NCI-H82 treated with DMSO at 0.1 percent for 48 hours (cell line): Measurements from ENCODE around the gene KIAA1671.

Experiments
- DNase-seq: peaks from one replicate; lab custom pipeline; 2025; ENCODE audit not compliant: unreplicated experiment; lab: John Stamatoyannopoulos, UW

The KIAA1671 gene

GRCh38 chr22:25084405-25085107, 132.0 kb downstream of the KIAA1671 start:
- no peak for DNase-seq

GRCh38 chr22:25085156-25085555, 132.6 kb downstream of the KIAA1671 start:
- DNase-seq = no peak

DNA sequence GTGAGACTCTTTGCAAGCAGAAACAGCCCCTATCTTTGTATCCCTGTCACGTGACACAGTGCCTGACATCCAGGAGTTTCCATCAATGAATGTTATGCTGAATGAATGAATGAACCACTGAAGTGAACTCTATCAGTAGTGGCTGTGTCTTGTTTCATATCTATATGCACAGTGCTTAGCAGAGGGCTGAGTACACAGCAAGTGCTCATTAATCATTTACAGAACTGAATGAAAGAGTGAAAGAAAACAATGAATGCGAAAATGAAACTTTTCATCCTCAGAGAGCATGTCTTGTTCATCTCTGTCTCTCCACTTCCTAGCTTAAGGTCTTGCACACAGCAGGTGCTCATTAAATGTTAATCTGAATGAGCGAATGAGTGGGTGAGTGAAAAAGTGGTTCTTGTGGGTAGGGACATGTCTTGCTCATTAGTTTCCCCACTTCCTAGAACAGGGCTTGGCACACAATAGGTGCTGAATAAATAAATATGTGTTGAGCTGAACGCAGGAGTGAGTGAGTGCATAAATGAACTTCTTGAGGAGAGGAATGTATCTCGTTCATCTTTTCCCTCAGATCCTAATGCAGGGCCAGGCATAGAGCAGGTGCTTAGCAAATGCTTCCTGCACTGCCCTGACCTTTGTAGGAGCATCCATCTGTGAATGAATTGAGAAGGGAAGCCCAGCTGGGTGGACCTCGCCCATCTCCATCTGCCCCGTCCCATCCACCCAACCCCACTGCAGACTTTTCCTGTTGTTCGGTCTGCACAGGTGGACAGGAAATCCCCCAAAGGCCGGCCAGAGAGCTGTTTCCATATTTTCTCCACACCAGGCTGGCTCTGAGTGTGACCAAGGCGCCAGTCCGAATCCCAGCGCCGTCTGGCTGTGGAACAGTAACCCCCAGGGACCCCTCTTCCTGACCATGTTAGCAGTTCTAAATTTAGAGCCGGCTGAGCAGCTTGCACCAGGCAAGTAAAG, 133.7 kb downstream of the KIAA1671 start:
- DNase-seq = no peak

GRCh38 chr22:25086902-25087282, 134.4 kb downstream of the KIAA1671 start:
- no peak for DNase-seq

- no peak for DNase-seq
Observed at GRCh38 chr22:25090225-25090890, 137.8 kb downstream of the KIAA1671 start.

DNA sequence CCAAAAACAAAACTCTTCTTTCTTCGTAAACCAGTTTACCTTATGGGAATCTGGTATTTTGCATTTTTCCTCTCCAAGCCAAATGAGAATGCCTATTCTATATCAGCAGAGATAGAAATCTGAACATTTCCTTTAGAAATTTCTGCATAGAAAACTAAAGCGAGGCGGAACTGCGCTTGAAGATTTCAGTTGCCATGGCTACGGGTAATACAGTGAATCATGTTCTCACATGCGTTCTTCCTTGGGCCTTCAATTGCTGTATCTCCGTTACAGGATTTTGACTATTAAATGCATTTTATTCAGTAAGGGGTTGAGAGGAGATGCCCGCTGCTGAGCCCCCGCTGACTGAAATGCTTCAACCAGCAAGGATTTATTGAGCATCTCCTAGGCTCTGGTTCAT, 138.9 kb downstream of the KIAA1671 start:
- DNase-seq = no peak

DNA sequence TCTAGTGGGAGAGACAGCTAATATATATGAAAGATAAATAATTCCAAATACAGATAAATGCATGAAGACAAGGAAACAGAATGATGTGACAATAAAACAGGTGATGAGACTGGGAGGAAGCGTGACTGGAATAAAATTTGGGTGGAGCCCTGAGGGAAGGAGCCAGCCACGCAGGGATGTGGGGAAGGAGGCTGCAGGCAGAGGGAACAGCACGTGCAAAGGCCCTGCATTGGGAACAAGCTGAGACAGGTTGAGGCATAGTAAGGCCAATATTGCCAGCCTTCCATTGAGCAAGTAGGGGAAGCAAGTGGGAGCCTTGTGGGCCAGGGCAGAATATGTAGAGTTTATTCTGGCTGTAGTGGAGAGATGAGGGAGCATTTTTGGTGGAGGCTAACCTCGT, 139.6 kb downstream of the KIAA1671 start:
- DNase-seq = no peak

DNA sequence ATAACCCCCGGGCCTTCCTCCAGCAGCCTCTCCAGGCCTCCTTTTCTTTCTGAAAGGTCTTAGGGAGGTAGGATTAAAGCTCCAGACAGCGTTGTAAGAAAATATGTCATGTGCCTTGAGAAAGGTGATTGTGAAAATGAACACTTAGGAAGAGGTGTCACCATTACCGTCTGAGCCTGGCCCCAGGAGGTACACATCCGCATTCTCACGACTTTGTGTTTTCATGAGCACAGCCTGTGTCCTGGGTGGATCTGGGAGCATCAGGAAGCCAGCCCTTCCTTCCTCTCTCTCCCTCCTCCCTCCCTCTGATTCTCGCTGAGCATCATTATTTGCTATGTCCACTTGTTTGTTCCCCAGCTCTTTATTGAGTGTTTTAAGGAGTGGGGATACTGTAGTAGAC, 142.1 kb downstream of the KIAA1671 start:
- no peak for DNase-seq

DNA sequence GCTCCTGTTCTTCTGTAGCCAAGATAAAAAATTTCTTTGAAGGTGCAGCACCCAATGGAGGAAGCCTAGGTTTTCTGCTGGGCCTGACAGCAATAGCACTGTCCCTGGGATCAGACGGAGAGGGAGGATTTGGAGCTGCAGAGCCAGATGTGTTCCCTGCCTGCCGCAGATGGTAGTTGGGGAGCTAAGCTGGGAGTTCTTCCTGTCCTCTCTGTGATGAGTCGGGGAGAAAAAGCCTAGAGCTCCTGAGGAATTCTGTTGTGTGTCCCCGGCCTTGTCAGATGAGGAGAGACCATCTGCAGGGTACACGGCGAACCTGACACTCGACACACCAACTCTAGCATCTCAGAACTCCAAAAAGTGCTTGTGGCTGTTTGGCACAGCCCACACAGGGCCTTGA, 143.4 kb downstream of the KIAA1671 start:
- DNase-seq = no peak

DNA sequence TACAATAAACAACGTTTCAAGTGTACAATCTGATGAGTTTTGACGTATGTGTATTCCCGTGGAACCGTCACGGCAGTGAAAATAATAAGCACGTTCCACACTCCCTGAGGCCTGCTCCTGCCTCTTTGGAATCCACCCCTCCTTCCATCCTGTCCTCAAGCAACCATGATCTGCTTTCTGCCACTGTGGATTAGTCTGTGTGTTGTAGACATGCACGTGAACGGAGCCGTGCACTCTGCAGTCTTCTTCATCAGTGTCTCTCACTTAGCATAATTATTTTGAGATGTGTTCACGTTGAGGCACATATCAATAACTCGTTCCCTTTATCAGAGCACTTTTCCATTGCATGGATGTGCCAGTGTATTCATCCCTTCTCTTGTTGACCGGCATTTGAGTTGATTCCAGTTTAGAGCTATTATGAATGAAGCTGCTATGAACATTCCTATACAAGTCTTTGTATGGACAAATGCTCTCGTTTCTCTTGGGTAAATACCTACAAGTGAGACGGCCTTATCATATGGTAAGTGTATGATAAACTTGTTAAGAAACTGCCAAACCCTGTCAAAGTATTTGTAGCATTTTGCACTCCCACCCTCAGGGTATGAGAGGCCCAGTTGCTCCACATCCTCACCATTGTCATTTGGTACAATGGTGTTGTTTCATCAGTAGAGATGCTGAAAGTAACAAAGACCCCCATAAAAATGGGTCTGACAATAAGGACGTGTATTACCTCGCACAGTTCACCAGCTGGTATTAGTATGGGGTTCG, 144.3 kb downstream of the KIAA1671 start:
- DNase-seq = no peak

GRCh38 chr22:25098445-25099081, 146.0 kb downstream of the KIAA1671 start:
- DNase-seq = no peak

DNA sequence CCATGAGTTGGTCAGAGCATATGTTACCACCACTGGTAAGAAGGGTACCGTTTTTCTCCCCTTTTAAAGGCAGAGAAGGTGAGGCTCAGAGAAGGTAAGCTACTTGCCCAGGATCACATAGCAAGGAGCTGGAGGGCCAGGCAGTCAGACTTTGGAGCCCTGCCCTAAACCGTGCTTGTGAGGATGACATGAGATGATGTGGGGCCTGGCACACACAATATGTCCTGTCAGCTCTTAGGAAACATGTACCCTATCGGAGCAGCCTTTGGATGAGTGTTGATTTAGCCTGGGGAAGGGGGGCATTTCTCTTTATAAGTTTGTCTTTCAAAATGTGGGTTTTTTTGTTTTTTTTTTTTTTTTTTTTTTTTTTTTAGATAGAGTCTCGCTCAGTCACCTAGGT, 146.7 kb downstream of the KIAA1671 start:
- no peak for DNase-seq

DNA sequence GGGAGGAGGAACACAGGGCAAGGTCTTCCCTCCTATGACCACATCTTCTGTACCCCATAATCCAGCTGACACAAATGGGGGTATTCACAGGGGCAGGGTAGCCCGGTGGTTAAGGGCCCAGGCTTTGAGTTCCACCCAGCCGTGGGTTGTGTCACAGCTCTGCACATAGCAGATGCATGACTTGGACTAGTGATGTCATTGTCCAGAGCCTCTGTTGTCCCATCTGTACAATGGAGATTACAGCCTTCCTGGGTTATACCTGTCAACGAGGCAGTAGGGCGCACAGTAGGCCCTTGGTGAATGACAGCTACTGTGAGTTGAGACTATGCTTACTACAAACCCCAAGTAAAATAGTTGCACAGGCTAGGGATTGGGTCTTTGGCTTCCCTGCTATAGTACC, 147.9 kb downstream of the KIAA1671 start:
- no peak for DNase-seq

DNA sequence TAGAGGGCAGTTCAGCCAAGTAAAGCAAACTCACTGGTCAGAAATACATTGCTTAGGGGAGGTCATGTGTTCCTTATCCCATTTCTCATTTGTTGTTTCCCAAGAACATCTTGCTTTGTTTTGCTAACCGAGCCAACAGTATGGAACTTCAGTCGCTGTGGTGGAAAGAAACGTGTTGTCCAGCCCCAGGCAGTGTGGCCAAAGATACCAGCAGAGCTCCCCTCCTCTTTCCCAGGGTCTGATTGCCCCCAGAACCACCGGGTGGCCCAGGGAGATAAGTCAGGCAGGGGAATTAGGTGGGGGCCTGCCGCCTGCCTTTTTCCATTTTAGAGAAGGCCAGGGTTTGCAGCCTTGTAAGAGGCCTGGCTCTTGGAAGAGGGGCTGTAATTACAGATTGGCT, 148.4 kb downstream of the KIAA1671 start:
- no peak for DNase-seq

GRCh38 chr22:25101501-25101900, 149.0 kb downstream of the KIAA1671 start:
- no peak for DNase-seq

- DNase-seq = no peak
Observed at GRCh38 chr22:25101986-25102385, 149.5 kb downstream of the KIAA1671 start.

DNA sequence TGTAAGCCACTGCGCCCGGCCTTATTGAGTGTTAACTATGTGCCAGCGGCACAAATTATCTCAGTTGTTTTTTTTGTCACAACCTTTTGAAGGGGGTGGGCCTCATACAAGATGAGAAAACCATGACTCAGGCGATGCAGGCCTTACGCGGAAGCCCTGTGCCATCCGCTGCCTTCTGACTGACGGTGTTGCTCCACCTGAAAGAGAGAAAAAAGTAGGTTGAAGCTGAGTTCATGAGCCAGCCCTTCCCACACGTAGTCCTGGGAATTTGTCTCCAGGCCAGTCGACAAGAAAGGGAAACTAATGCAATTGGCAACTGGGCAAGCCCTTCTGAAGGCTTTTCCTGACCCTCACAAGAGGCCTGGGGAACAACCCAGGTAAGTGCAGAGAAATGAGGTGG, 150.2 kb downstream of the KIAA1671 start:
- no peak for DNase-seq

GRCh38 chr22:25104367-25104766, 151.9 kb downstream of the KIAA1671 start:
- no peak for DNase-seq

- no peak for DNase-seq
Observed at GRCh38 chr22:25105817-25106650, 153.5 kb downstream of the KIAA1671 start.
